ENCODE measurements around the gene TMPRSS11F. TPM values are rescaled to one million over a fixed set of nuclear protein-coding genes. Genes with fewer than 3 reads are reported as not detected.

TMPRSS11F gene
- total and polyA plus RNA-seq, 9 of the 15 experiments (the other 6 are each of a cell fraction or from before 2014, with no cell fraction given), result 0.03 to 0.36 (median 0.07) TPM; not detected in 2

DNA sequence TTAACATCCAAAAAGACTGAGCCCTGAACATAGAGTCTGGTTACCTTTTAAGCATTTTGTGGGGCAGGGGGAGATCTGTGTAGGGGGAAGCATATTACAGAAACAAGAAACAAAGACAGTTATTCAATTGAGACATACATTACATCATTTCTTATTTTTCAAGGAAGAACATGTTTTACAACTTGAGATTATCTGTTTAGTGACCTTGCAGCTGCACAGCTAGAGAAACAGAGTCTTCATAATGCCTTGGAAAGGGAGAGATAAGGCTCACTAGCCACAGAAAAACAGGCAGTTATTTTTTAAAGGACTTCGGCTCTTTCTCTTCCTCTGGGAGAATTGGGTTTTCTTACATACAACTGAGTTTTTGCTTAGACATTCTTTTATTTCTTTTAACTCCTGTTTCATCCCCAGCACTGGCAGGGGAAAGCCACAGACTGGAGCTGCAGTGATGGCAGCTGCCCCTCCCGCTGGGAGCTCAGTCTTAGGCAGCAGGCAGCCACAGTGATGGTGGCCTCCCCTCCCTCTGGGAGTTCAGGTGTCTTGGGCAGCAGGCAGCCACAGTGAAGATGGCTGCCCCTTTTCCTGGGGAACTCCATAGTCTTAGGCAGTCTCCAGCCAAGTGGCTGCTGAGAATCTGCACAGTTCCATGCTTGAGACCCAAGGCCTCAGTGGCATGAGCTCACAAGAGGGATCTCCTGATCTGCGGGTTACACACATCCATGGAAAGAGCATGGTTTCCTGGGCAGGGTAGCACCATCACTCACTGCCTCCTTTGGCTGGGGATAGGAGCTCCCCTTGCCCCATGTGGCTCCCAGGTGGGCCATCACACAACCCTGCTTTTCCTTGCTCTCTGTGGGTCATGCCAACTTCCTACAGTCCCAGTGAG is 19.4 kb upstream of the TMPRSS11F start (continued):
- TF ChIP-seq TEAD4 (IDR thresholded peaks at IDR 0.05; ENCODE audit: low read length), result peak; percentile 59; the same call in 1 of the 2 replicates
- TF ChIP-seq TEAD4 (CRISPR knock-in tag; IDR thresholded peaks at IDR 0.05; ENCODE audit: borderline replicate concordance), result no peak
- TF ChIP-seq STAT5A (IDR thresholded peaks at IDR 0.05; ENCODE audit: borderline replicate concordance, low read length), result 0 out of 2 replicates have a peak, but pooled peaks have one; percentile 15
- no peak for TF ChIP-seq CEBPG (CRISPR knock-in tag; IDR thresholded peaks at IDR 0.05)
- TF ChIP-seq CEBPG (tag; conservative IDR thresholded peaks at IDR 0.05 in 1 of 2, IDR thresholded peaks at IDR 0.05 in 1 of 2), result 0 out of 4 replicates have a peak, but pooled peaks of 1 of the 2 experiments have one; percentile 11
- TF ChIP-seq, protein P1, sequence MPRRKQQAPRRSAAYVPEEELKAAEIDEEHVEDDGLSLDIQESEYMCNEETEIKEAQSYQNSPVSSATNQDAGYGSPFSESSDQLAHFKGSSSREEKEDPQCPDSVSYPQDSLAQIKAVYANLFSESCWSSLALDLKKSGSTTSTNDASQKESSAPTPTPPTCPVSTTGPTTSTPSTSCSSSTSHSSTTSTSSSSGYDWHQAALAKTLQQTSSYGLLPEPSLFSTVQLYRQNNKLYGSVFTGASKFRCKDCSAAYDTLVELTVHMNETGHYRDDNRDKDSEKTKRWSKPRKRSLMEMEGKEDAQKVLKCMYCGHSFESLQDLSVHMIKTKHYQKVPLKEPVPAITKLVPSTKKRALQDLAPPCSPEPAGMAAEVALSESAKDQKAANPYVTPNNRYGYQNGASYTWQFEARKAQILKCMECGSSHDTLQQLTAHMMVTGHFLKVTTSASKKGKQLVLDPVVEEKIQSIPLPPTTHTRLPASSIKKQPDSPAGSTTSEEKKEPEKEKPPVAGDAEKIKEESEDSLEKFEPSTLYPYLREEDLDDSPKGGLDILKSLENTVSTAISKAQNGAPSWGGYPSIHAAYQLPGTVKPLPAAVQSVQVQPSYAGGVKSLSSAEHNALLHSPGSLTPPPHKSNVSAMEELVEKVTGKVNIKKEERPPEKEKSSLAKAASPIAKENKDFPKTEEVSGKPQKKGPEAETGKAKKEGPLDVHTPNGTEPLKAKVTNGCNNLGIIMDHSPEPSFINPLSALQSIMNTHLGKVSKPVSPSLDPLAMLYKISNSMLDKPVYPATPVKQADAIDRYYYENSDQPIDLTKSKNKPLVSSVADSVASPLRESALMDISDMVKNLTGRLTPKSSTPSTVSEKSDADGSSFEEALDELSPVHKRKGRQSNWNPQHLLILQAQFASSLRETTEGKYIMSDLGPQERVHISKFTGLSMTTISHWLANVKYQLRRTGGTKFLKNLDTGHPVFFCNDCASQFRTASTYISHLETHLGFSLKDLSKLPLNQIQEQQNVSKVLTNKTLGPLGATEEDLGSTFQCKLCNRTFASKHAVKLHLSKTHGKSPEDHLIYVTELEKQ (CRISPR knock-in tag; IDR thresholded peaks at IDR 0.05), result no peak
- peak in 1 of 2 experiments; percentile 67; a peak in 1 of 4 replicates for TF ChIP-seq TRIM24 (IDR thresholded peaks at IDR 0.05)
- no peak for TF ChIP-seq HOXB6 (CRISPR knock-in tag; IDR thresholded peaks at IDR 0.05; ENCODE audit: borderline replicate concordance)
- TF ChIP-seq, protein P2, sequence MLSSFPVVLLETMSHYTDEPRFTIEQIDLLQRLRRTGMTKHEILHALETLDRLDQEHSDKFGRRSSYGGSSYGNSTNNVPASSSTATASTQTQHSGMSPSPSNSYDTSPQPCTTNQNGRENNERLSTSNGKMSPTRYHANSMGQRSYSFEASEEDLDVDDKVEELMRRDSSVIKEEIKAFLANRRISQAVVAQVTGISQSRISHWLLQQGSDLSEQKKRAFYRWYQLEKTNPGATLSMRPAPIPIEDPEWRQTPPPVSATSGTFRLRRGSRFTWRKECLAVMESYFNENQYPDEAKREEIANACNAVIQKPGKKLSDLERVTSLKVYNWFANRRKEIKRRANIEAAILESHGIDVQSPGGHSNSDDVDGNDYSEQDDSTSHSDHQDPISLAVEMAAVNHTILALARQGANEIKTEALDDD (IDR thresholded peaks at IDR 0.05), result peak; percentile 45; the same call in 1 of the 2 replicates
- TF ChIP-seq STAT5B (CRISPR knock-in tag; IDR thresholded peaks at IDR 0.05), result no peak
- peak; percentile 35 for TF ChIP-seq CBFA2T2 (conservative IDR thresholded peaks at IDR 0.05)
- TF ChIP-seq, protein P3, sequence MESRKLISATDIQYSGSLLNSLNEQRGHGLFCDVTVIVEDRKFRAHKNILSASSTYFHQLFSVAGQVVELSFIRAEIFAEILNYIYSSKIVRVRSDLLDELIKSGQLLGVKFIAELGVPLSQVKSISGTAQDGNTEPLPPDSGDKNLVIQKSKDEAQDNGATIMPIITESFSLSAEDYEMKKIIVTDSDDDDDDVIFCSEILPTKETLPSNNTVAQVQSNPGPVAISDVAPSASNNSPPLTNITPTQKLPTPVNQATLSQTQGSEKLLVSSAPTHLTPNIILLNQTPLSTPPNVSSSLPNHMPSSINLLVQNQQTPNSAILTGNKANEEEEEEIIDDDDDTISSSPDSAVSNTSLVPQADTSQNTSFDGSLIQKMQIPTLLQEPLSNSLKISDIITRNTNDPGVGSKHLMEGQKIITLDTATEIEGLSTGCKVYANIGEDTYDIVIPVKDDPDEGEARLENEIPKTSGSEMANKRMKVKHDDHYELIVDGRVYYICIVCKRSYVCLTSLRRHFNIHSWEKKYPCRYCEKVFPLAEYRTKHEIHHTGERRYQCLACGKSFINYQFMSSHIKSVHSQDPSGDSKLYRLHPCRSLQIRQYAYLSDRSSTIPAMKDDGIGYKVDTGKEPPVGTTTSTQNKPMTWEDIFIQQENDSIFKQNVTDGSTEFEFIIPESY (CRISPR knock-in tag; IDR thresholded peaks at IDR 0.05), result 0 out of 2 replicates have a peak, but pooled peaks have one; percentile 8
- no peak for TF ChIP-seq RBM22 (IDR thresholded peaks at IDR 0.05; ENCODE audit: low read depth, low read length, poor library complexity, severe bottlenecking)
- 0 out of 2 replicates have a peak, but pooled peaks have one; percentile 21 for TF ChIP-seq ATF4 (CRISPR knock-in tag; IDR thresholded peaks at IDR 0.05)
- TF ChIP-seq ZBTB17 (CRISPR knock-in tag; IDR thresholded peaks at IDR 0.05), result peak; percentile 77; the same call in 1 of the 2 replicates
- peak; percentile 67 for TF ChIP-seq CBFA2T3 (IDR thresholded peaks at IDR 0.05)
- TF ChIP-seq ZNF121 (CRISPR knock-in tag; conservative IDR thresholded peaks at IDR 0.05), result no peak
- peak; percentile 57; the same call in 1 of the 2 replicates for TF ChIP-seq TAL1 (IDR thresholded peaks at IDR 0.05)
- peak; percentile 12; the same call in 1 of the 2 replicates for TF ChIP-seq ZNF311 (CRISPR knock-in tag; IDR thresholded peaks at IDR 0.05)
- TF ChIP-seq ZNF785 (CRISPR knock-in tag; IDR thresholded peaks at IDR 0.05), result no peak
- TF ChIP-seq TSC22D4 (tag; IDR thresholded peaks at IDR 0.05), result no peak
- no peak for TF ChIP-seq POLR2A (conservative IDR thresholded peaks at IDR 0.05)

All from K562 (cell line).